GM21529 (cell line): ENCODE measurements around the gene PLA2G4A.
"Not testable (repeated sequence)": the region's sequence is repeated elsewhere in the genome, so short reads cannot be mapped to it uniquely, and the experiment has no call there.

Experiments used
- ATAC-seq: cut with Tn5 transposase; IDR thresholded peaks from one replicate; pipeline ENCODE4 v1.9.1; 2021; ENCODE audit not compliant: unreplicated experiment

The PLA2G4A gene

DNA sequence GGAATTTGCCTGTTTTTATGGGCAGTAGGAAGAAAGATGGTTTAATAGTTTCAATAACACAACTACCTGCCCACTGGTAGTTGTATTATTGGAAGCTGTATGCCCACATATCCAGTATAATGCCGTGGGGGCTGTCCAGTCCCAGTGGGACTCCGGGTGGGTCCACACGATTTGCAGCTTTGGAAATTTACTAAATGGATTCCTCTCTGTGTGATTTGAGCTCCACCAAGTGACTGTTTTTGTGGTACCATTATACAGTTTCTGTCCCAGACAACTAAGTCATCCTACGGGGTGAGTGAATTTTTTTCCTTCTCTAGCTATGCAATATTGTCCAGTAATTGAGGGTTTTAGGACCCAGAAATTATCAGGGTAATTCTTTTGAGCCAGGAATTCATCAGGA is 86.8 kb downstream of the PLA2G4A start:
- no peak for ATAC-seq

GRCh38 chr1:186917106-186917786 is 88.5 kb downstream of the PLA2G4A start:
- ATAC-seq = not testable (repeated sequence)

GRCh38 chr1:186921386-186921785 is 92.6 kb downstream of the PLA2G4A start:
- ATAC-seq = not testable (repeated sequence)

DNA sequence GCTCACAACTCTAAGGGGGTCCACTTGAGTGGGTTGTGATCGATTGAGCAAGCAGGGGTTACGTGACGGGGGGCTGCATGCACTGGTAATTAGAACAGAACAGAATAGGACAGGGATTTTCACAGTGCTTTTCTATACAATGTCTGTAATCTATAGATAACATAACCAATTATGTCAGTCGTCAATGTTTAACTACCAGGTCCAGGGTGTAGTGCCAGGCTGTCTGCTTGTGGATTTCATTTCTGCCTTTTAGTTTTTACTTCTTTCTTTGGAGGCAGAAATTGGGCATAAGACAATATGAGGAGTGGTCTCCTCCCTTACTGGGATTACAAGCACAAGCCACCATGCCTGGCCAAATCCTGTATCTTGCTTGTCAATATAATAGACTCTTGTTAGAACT is 94.1 kb downstream of the PLA2G4A start:
- not testable (repeated sequence) for ATAC-seq

DNA sequence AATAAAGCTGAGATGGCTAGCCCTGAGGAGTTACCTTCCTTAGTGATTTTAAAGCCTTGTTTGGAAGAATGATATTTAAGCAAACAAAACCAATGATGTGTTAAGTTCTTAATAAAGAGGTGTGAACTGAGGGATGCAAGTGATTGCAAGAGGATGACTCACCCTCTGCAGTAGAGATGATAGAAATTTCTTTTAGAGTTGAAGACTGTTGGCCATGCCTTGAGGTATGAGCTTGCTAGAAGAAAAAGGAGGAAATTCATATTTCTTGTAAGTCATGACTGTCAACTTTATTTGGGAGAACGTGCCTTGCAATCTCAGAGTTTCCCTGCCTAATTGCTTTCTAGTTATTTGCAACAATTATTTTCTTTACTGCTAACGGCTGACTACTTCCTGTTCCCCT is 94.7 kb downstream of the PLA2G4A start:
- no peak for ATAC-seq

- no peak for ATAC-seq
Observed at GRCh38 chr1:186925881-186926669, 97.3 kb downstream of the PLA2G4A start.

- ATAC-seq = no peak
Observed at GRCh38 chr1:186927884-186928283, 99.1 kb downstream of the PLA2G4A start.

GRCh38 chr1:186930238-186930637 is 101.5 kb downstream of the PLA2G4A start:
- no peak for ATAC-seq

DNA sequence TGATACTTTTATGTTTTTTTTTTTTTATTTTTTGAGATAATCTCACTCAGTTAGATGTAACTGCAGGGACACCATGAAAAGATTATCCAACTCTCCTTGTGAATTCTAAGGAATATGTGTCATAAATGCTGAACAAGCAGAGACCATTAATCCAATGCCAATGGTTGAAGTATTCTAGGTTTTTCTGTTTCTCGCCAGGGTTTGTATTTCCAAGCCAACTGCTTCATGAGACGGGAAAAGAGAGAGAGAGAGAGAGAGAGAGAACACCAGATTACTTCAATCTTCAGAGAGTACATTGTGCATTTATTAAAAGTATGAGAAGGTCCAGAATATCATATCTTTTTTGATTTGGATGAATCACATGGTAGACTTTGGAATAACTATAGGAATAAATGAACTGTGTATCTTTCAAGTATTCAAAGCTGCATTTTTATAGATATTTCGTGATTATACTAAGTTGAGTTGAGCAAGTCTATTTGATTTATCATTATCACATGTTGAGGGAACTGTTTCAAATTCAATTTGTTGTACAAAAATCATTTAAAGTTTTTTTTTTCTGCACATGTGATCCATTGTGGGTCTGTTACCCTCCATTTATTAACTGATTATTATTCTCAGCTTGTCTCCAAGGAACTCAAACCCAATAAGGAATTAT is 108.4 kb downstream of the PLA2G4A start:
- no peak for ATAC-seq

DNA sequence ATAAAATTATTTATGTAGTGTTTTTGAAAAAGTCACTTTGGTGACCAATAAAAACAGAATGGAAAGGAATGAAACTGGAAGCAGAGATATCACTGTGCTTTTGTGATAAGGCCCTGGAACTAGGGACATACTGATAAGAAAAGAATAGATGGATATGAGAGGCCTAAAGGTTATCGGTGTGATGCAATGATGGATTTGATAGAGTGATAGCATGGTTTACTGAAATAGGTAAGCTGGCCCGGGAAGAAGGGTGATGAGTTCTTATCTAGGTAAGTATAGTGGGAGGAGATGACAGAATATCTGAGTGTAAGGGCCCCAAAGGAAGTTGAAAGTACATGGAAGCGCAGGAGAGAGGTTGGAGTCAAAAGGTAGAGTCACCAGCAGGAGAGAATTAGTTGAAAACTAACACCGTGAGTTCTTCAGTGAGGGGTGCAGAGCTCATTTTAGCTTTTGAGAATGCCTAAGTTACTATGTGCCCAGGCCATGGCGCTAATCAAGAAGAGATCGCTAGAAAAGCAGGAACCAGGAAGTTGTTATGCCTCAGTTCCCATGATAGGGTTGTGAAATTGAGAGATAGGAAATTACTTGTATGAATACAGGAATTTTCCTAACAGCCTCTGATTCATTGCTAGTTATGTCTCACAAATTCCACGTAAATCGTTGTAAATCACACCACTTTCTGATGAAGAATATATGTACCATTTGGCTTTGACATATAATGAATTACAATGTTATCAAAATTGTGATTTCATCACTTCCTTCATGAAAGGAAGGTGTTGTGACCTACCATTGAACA is 115.3 kb downstream of the PLA2G4A start:
- ATAC-seq = no peak

DNA sequence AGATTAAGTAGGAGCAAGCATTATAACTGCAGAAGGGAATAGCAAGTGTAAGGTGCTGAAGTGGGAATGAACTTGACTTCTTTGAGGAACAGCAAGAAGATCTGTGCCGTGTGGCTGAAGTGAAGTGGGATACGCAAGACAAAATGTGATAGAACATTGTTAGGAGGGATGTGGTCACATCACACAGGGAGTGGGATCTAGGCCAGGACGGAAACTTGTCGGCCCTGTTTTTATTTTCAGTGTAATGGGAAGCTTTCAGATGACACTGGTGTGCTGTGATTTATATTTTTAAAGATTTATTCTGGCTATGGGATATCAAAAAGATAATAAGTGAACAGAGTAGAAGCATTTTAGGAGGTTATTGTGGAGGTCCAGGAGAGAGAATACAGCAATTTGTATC is 116.4 kb downstream of the PLA2G4A start:
- ATAC-seq = no peak

- ATAC-seq = no peak
Observed at GRCh38 chr1:186948535-186948934, 119.8 kb downstream of the PLA2G4A start.

- ATAC-seq = no peak
Observed at GRCh38 chr1:186949173-186949572, 120.4 kb downstream of the PLA2G4A start.

- no peak for ATAC-seq
Observed at GRCh38 chr1:186950547-186950946, 121.8 kb downstream of the PLA2G4A start.

- ATAC-seq = no peak
Observed at GRCh38 chr1:186953876-186954275, 125.1 kb downstream of the PLA2G4A start.

DNA sequence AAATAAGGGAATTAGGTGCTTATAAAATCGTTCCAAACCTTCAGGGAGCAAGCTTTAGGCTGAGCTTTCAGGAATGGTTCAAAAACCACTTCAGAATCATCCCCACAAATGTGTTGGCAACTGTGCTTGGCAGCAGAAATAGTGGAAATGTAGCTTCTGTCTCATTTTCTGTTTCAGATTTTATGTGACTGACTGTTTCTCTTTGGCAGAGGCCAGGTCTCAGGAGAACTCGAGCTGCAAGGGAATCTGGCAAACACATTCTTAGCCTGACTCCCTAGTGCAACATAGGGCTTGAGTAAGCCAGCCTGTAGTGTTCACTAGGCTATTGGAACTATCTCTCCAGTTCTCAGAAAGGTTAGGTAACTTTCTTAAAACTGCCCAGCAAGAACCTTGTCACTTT is 128.6 kb downstream of the PLA2G4A start:
- no peak for ATAC-seq

DNA sequence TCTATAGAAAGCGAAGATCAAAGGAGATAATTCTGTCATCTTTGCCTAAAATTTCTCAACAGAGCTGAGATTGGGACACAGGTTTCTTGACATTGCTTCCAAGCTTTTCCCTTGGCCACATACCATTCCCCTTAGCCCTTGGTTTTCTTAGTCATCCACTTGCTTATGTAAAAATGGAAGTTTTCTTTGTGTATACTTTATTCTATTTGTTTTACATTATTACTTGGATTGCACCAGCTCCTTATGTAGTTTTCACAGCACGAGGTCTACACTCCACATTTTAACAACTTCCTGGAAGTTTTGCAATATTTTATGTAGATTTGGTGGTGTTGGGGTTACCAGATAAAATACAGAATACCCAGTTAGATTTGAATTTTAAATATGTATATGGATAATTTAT is 129.8 kb downstream of the PLA2G4A start:
- no peak for ATAC-seq

DNA sequence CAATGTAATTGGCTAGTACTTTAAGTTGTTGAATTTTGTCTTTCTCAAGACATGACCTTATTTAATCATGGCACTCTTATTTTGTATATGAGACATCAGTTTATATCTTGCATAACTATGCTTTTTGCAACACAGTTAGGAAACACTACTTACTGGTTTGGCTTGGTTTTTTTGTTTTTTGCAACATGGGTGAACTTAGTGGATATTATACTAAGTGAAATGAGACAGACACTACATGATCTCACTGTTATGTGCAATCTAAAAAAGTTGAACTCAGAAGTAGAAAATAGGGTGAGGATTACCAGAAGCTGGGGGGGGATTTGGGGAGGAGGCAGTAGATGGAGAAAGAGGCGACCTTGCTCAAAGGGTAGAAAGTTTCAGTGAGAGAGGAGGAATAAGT is 132.1 kb downstream of the PLA2G4A start:
- ATAC-seq = no peak

- ATAC-seq = no peak
Observed at GRCh38 chr1:186965847-186966246, 137.1 kb downstream of the PLA2G4A start.

DNA sequence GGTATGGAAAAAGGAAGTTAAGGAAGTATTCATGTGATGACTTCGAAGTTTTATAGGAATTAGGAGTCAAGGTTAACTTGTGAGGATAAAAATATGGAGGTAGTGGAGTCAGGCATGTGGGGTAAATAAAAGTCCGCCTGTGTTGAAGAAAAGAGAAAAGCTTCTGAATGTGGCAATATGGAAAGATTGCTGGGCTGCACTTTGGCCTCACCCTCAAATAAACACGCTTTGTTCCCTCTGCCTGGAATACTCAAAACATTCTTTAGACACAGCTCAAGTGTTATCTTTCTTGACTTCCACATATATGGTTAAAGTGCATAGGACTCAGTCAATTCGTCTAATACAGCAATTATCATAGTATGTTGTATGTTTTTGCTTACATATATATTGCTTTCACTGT is 137.7 kb downstream of the PLA2G4A start:
- no peak for ATAC-seq
